Fibroblast of lung (primary cell): ENCODE results near the gene FBN1. TPM values are rescaled to one million over a fixed set of nuclear protein-coding genes. Genes with fewer than 3 reads are reported as not detected.
A peak's percentile ranks its signal among the peaks of the same experiment; 100 is the strongest.

ENCODE experiments used
- DNase-seq, 2 donors: peaks; one replicate each; pipeline versions ENCODE4 v3.0.0 to v3.0.0-alpha.2; 2010; ENCODE audit warnings: low read depth in 2 of 2
- H2AFZ ChIP-seq: 2 replicates; pipeline ENCODE4 v1.5.1; 2012; ENCODE audit warnings: low read length, control low read depth, inconsistent platforms
- H3K27ac ChIP-seq: 2 replicates; pipeline ENCODE4 v1.5.1; 2011; ENCODE audit warnings: low read length, control low read depth; ENCODE audit not compliant: insufficient read depth
- H3K27me3 ChIP-seq: 2 replicates; pipeline ENCODE4 v1.5.1; 2011; ENCODE audit warnings: mild to moderate bottlenecking, low read length; ENCODE audit not compliant: control insufficient read depth, insufficient read depth
- H3K36me3 ChIP-seq: 2 replicates; pipeline ENCODE4 v1.5.1; 2011; ENCODE audit warnings: low read length; ENCODE audit not compliant: control insufficient read depth, insufficient read depth
- H3K4me1 ChIP-seq: 2 replicates; pipeline ENCODE4 v1.5.1; 2011; ENCODE audit warnings: low read length; ENCODE audit not compliant: control insufficient read depth, insufficient read depth; ENCODE audit errors: extremely low read depth
- H3K4me2 ChIP-seq: 2 replicates; pipeline ENCODE4 v1.5.1; 2011; ENCODE audit warnings: low read length, control low read depth; ENCODE audit not compliant: insufficient read depth; ENCODE audit errors: extremely low read depth
- H3K4me3 ChIP-seq, 4 experiments: fragments of 200-600 bp in 1 of 4; sonication (generic) in 1 of 4; replicated peaks in 1 of 4; 2 replicates each; pipeline ENCODE4 v1.5.1; 2011 to 2016; ENCODE audit warnings: low read length in 4 of 4, low read depth in 3 of 4, mild to moderate bottlenecking in 3 of 4, control low read depth in 2 of 4, inconsistent platforms in 1 of 4, mixed read lengths in 1 of 4; ENCODE audit not compliant: insufficient read depth in 1 of 4; ENCODE audit errors: control extremely low read depth in 1 of 4
- H3K79me2 ChIP-seq: 2 replicates; pipeline ENCODE4 v1.5.1; 2012; ENCODE audit warnings: mild to moderate bottlenecking, low read length, inconsistent platforms; ENCODE audit not compliant: control insufficient read depth, insufficient read depth
- H3K9ac ChIP-seq: 2 replicates; pipeline ENCODE4 v1.5.1; 2011; ENCODE audit warnings: mild to moderate bottlenecking, low read length, control low read depth; ENCODE audit not compliant: insufficient read depth
- H3K9me3 ChIP-seq: 2 replicates; pipeline ENCODE4 v1.5.1; 2012; ENCODE audit warnings: low read depth, low read length; ENCODE audit not compliant: control insufficient read depth, insufficient read depth
- H4K20me1 ChIP-seq: 2 replicates; pipeline ENCODE4 v1.5.1; 2011; ENCODE audit warnings: low read length; ENCODE audit not compliant: control insufficient read depth, insufficient read depth; ENCODE audit errors: extremely low read depth
- EZH2 ChIP-seq: IDR thresholded peaks from 2 replicates; pipeline ENCODE4 v1.5.1; 2012; ENCODE audit warnings: low read length, control low read depth, mild to moderate bottlenecking; ENCODE audit errors: missing control alignments
- polyA plus RNA-seq, 2 donors: library from polyadenylated mRNA; depleted of rRNA in 1 of 2; stranded (reverse) in 1 of 2; unstranded in 1 of 2; fragments of >200 nt; gene quantifications; 2 replicates each; pipeline ENCODE4 v1.2.1, GENCODE V29; 2011 to 2012; ENCODE audit warnings: missing spikeins in 1 of 2
- total RNA-seq: library from RNA; depleted of rRNA; stranded (reverse); fragments of >200 nt; gene quantifications from 2 replicates; pipeline ENCODE4 v1.2.1, GENCODE V29; 2014
- TF ChIP-seq, protein P1 (sequence below), 2 donors: IDR thresholded peaks in 1 of 2; conservative IDR thresholded peaks in 1 of 2; 1 replicate in 1 of 2; 2 replicates in 1 of 2; pipeline ENCODE4 v1.5.1; 2011 to 2012; ENCODE audit warnings: low read length in 2 of 2, control low read depth in 1 of 2, inconsistent platforms in 1 of 2, low read depth in 1 of 2, mild to moderate bottlenecking in 1 of 2

FBN1 gene
- total and polyA plus RNA-seq, 2 donors (not counting 1 experiment from before 2014, with no cell fraction given): 368 to 446 TPM

DNA sequence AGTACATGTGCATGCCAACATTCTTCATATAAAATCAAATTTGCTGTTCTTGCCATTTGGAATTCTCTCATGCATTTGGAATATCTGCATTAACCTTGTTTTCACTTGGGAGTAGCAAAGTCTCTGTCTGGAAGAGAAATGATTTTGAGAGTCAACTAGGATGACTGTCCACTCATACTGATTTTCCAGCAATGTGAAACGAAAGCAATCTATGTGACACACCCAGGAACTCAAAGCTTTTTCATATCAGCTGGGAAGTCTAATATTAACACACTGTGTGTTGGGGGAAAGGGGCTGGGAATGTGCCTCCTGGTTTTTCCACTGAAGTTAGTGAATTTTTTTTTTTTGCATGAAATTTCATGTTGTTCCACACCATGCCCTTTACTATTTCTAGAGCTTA, 189.4 kb downstream of the FBN1 start:
- H3K79me2 ChIP-seq: no peaks in the 10 kb centered on the region
- TF ChIP-seq, protein P1, sequence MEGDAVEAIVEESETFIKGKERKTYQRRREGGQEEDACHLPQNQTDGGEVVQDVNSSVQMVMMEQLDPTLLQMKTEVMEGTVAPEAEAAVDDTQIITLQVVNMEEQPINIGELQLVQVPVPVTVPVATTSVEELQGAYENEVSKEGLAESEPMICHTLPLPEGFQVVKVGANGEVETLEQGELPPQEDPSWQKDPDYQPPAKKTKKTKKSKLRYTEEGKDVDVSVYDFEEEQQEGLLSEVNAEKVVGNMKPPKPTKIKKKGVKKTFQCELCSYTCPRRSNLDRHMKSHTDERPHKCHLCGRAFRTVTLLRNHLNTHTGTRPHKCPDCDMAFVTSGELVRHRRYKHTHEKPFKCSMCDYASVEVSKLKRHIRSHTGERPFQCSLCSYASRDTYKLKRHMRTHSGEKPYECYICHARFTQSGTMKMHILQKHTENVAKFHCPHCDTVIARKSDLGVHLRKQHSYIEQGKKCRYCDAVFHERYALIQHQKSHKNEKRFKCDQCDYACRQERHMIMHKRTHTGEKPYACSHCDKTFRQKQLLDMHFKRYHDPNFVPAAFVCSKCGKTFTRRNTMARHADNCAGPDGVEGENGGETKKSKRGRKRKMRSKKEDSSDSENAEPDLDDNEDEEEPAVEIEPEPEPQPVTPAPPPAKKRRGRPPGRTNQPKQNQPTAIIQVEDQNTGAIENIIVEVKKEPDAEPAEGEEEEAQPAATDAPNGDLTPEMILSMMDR (conservative IDR thresholded peaks at IDR 0.05 in 1 of 2, IDR thresholded peaks at IDR 0.05 in 1 of 2; ENCODE audit: low read depth in 1 of 2, low read length in 2 of 2): no peak
- TF ChIP-seq EZH2: no peak
- no peak for DNase-seq
- no peak overlapping the region for H2AFZ ChIP-seq
- no peak overlapping the region for H3K9ac ChIP-seq
- H3K27me3 ChIP-seq: no peaks in the 10 kb centered on the region
- peaks cover 8% of the 10 kb centered on the region for H3K4me1 ChIP-seq
- H3K4me3 ChIP-seq: no peak overlapping the region
- no peak overlapping the region for H3K4me2 ChIP-seq
- H3K36me3 ChIP-seq: peaks cover 16% of the 10 kb centered on the region
- H4K20me1 ChIP-seq: no peaks in the 10 kb centered on the region
- no peaks in the 10 kb centered on the region for H3K9me3 ChIP-seq
- no peak overlapping the region for H3K27ac ChIP-seq

DNA sequence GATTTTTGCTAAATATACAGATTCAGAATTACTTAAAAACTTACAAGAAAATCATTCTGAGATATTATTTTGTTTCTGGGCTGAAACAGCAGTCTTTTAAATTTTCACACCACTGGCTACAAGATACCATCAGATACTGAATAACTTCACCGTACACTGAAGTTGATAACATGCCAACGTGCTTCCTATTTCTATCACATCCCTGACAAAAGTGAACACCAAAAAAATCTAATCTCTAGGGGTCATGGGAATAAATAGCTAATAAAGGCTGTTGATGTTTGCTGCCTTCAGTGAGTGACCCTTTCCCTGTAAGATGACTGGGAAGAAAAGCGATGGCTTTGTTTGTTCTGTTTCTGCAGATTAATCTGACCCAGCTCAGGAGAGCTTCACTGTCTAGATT, 193.8 kb downstream of the FBN1 start:
- peaks cover 10% of the 10 kb centered on the region for H3K36me3 ChIP-seq
- H3K27ac ChIP-seq: no peak overlapping the region

DNA sequence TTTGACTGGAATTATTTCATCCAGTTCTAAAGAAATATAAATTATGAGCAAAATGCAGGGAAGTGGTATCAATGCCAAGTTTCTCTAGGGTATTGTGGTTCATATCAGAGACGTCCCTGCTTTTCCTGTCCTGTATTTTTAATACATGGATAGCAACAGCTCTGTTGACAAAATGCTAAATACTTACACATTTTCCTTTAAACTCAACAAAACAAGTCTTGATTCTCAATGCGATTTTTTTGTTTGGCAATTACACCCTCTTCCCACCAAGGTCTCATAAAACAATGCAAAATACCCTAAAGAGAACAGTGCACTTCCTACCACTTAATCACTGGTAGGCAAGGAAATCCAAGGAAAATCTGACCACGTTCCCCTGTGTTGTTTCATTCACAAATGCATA, 194.3 kb downstream of the FBN1 start:
- TF ChIP-seq EZH2: no peak
- TF ChIP-seq, protein P1 (conservative IDR thresholded peaks at IDR 0.05 in 1 of 2, IDR thresholded peaks at IDR 0.05 in 1 of 2; ENCODE audit: low read depth in 1 of 2, low read length in 2 of 2): no peak
- Histone ChIP-seq H3K4me1 (peaks cover 8% of the 10 kb centered on the region), H3K4me3 (no peak overlapping the region), H3K9me3 (no peaks in the 10 kb centered on the region), H4K20me1 (no peaks in the 10 kb centered on the region), H3K27ac (no peak overlapping the region), H3K27me3 (no peaks in the 10 kb centered on the region), H3K4me2 (no peak overlapping the region), H3K36me3 (peaks cover 13% of the 10 kb centered on the region), H3K9ac (no peak overlapping the region), H2AFZ (no peak overlapping the region), H3K79me2 (no peaks in the 10 kb centered on the region)
- DNase-seq: peak in 1 of 2 donors; percentile 40

More for the DNA sequence above, 193.8 kb downstream of the FBN1 start:
- Histone ChIP-seq H3K4me1 (peaks cover 8% of the 10 kb centered on the region), H3K9ac (no peak overlapping the region), H3K27me3 (no peaks in the 10 kb centered on the region), H3K4me2 (no peak overlapping the region), H3K9me3 (no peaks in the 10 kb centered on the region), H3K4me3 (no peak overlapping the region), H3K79me2 (no peaks in the 10 kb centered on the region), H2AFZ (no peak overlapping the region), H4K20me1 (no peaks in the 10 kb centered on the region)
- TF ChIP-seq, protein P1 (conservative IDR thresholded peaks at IDR 0.05 in 1 of 2, IDR thresholded peaks at IDR 0.05 in 1 of 2; ENCODE audit: low read depth in 1 of 2, low read length in 2 of 2): no peak
- no peak for TF ChIP-seq EZH2
- no peak for DNase-seq
